DND-41 (cell line): ENCODE data around the gene CROCC.
A peak's percentile ranks its signal among the peaks of the same experiment; 100 is the strongest.

ENCODE experiments used
- ATAC-seq: fragments of 200-7000 bp; cut with Tn5 transposase; 3 replicates; pipeline ENCODE4 v1.9.1; 2021; ENCODE audit warnings: low read depth; ENCODE audit not compliant: insufficient read depth
- DNase-seq: peaks from one replicate; pipeline ENCODE4 v3.0.0-alpha.2; 2020
- H2AFZ ChIP-seq: 2 replicates; pipeline ENCODE4 v1.6.0; 2012; ENCODE audit warnings: low read depth, low read length
- H3K27ac ChIP-seq: 2 replicates; pipeline ENCODE4 v1.5.1; 2012; ENCODE audit warnings: low read length, inconsistent platforms
- H3K27me3 ChIP-seq: fragments of 200-600 bp; sonication (generic); 2 replicates; pipeline ENCODE4 v1.6.0; 2012; ENCODE audit warnings: low read length, mild to moderate bottlenecking, inconsistent platforms; ENCODE audit not compliant: insufficient read depth, poor library complexity
- H3K36me3 ChIP-seq: 2 replicates; pipeline ENCODE4 v1.5.1; 2012; ENCODE audit warnings: low read length, inconsistent platforms; ENCODE audit not compliant: insufficient read depth
- H3K4me1 ChIP-seq: 2 replicates; pipeline ENCODE4 v1.5.1; 2012; ENCODE audit warnings: mild to moderate bottlenecking, low read length; ENCODE audit not compliant: insufficient read depth
- H3K4me2 ChIP-seq: 2 replicates; pipeline ENCODE4 v1.6.0; 2012; ENCODE audit warnings: mild to moderate bottlenecking, moderate library complexity, low read length, inconsistent platforms; ENCODE audit not compliant: insufficient read depth
- H3K4me3 ChIP-seq, 2 experiments: fragments of 200-600 bp in 1 of 2; shearing (Covaris generic) in 1 of 2; 2 replicates each; pipeline ENCODE4 v1.5.1; 2012 to 2016; ENCODE audit warnings: inconsistent platforms in 2 of 2, low read length in 2 of 2, mild to moderate bottlenecking in 2 of 2, low read depth in 1 of 2, moderate library complexity in 1 of 2
- H3K79me2 ChIP-seq: 2 replicates; pipeline ENCODE4 v1.6.0; 2012; ENCODE audit warnings: low read length, inconsistent platforms; ENCODE audit not compliant: insufficient read depth
- H3K9ac ChIP-seq: 2 replicates; pipeline ENCODE4 v1.6.0; 2012; ENCODE audit warnings: low read depth, mild to moderate bottlenecking, inconsistent platforms, low read length, moderate library complexity
- H3K9me3 ChIP-seq: 2 replicates; pipeline ENCODE4 v1.5.1; 2012; ENCODE audit warnings: low read length, moderate library complexity, mild to moderate bottlenecking, inconsistent platforms; ENCODE audit not compliant: insufficient read depth, severe bottlenecking
- H4K20me1 ChIP-seq: 2 replicates; pipeline ENCODE4 v1.6.0; 2012; ENCODE audit warnings: low read length; ENCODE audit not compliant: insufficient read depth
- CTCF ChIP-seq: IDR thresholded peaks from 2 replicates; pipeline ENCODE4 v1.5.1; 2012; ENCODE audit warnings: borderline replicate concordance, low read length, moderate library complexity, mild to moderate bottlenecking; ENCODE audit not compliant: poor library complexity, severe bottlenecking; ENCODE audit errors: extremely low read depth
- EZH2 ChIP-seq: IDR thresholded peaks from 3 replicates; pipeline ENCODE4 v1.6.1; 2012; ENCODE audit warnings: borderline replicate concordance, low read depth, mild to moderate bottlenecking, moderate library complexity, low read length, inconsistent platforms; ENCODE audit not compliant: severe bottlenecking

The CROCC gene

DNA sequence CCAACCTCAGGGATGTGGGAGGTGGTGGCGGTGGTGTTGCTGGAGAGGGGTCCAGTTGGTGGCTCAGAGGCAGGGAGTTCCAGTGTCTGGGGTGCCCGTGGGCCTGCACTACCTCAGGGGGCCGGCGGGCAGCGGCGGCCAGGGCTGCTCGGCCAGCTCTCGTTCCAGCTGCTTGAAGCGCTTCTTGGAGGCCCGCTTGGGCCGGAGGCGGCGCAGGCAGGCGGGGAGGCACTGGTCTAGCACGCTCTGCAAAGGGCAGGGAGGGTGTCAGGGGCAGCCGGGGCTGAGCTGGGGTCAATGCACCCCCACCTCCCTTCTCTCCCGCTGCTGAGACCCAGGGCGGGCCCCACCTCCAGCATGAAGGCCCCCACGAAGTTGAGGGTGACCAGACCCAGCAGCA is 64.4 kb downstream of the CROCC start:
- Histone ChIP-seq H2AFZ (no peak overlapping the region), H4K20me1 (no peaks in the 10 kb centered on the region; the same call in 1 of the 2 replicates), H3K9ac (no peak overlapping the region), H3K4me1 (no peaks in the 10 kb centered on the region), H3K9me3 (no peaks in the 10 kb centered on the region), H3K27ac (no peak overlapping the region), H3K36me3 (peaks cover 19% of the 10 kb centered on the region), H3K4me2 (no peak overlapping the region), H3K27me3 (no peaks in the 10 kb centered on the region), H3K4me3 (no peak overlapping the region), H3K79me2 (no peaks in the 10 kb centered on the region)
- no peak for TF ChIP-seq EZH2
- TF ChIP-seq CTCF: no peak
- ATAC-seq (no peak), DNase-seq (no peak)

- Histone ChIP-seq H3K27ac (no peak overlapping the region), H3K79me2 (no peaks in the 10 kb centered on the region), H4K20me1 (no peaks in the 10 kb centered on the region; the same call in 1 of the 2 replicates), H3K4me1 (no peaks in the 10 kb centered on the region), H3K27me3 (no peaks in the 10 kb centered on the region), H3K4me2 (no peak overlapping the region), H3K9ac (no peak overlapping the region), H3K4me3 (no peak overlapping the region), H2AFZ (no peak overlapping the region), H3K36me3 (peaks cover 23% of the 10 kb centered on the region), H3K9me3 (no peaks in the 10 kb centered on the region)
- DNase-seq (no peak), ATAC-seq (no peak)
- no peak for TF ChIP-seq CTCF
- no peak for TF ChIP-seq EZH2
Observed at GRCh38 chr1:16986560-16986959, 64.8 kb downstream of the CROCC start.

DNA sequence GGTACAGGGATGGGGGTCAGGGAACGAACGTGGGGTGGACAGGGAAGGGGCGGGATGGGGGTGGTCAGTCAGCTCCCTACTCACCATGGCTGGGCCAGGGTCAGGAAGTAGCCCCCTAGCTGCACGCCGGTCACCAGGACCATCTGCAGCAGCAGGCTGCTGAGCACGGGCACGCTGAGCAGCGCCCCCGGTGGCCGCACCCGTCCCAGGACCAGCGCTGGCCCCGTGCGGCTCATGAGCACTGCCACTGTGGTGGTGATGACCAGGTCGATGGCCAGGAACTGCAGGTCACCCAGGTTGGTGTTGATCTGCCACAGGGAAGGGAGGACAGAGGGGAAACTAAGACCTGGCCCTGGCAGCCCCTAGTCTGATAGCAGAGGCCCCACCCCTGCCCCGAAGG is 65.2 kb downstream of the CROCC start:
- DNase-seq (no peak), ATAC-seq (peak; percentile 59; the same call in 2 of the 3 replicates)
- TF ChIP-seq EZH2: no peak
- TF ChIP-seq CTCF: peak; percentile 66
- no peak overlapping the region for H3K4me3 ChIP-seq
- H3K9ac ChIP-seq: no peak overlapping the region
- no peak overlapping the region for H2AFZ ChIP-seq
- H4K20me1 ChIP-seq: no peaks in the 10 kb centered on the region; the same call in 1 of the 2 replicates
- peaks cover 27% of the 10 kb centered on the region for H3K36me3 ChIP-seq
- H3K27me3 ChIP-seq: no peaks in the 10 kb centered on the region
- H3K4me1 ChIP-seq: no peaks in the 10 kb centered on the region
- H3K79me2 ChIP-seq: no peaks in the 10 kb centered on the region
- H3K9me3 ChIP-seq: no peaks in the 10 kb centered on the region
- no peak overlapping the region for H3K27ac ChIP-seq
- H3K4me2 ChIP-seq: no peak overlapping the region

DNA sequence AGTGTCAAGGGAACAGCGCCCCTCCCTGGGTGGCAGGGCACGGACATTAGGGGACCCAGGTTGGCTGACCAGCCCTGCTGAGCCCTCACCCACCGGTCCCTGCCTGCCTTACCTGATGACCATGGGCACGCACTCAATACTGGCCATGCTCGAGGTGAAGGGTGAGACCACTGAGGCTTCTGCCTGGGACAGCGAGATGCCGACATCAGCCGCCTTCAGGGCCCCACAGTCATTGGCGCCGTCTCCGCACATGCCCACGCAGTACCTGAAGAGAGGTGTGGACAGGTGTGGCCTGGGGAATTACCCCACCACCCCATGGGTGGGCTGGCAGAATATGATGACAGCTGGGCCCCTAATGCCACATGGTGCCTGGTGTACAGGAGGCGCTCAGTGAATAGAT is 66.5 kb downstream of the CROCC start:
- no peak overlapping the region for H2AFZ ChIP-seq
- H3K9ac ChIP-seq: no peak overlapping the region
- no peaks in the 10 kb centered on the region for H3K4me1 ChIP-seq
- H3K4me3 ChIP-seq: no peak overlapping the region
- H3K36me3 ChIP-seq: peaks cover 28% of the 10 kb centered on the region
- no peaks in the 10 kb centered on the region for H3K79me2 ChIP-seq
- no peak for ATAC-seq
- H3K27me3 ChIP-seq: no peaks in the 10 kb centered on the region
- H3K27ac ChIP-seq: no peak overlapping the region
- no peak overlapping the region for H3K4me2 ChIP-seq
- H4K20me1 ChIP-seq: no peaks in the 10 kb centered on the region; the same call in 1 of the 2 replicates
- no peak for DNase-seq
- TF ChIP-seq CTCF (no peak), EZH2 (no peak)
- no peaks in the 10 kb centered on the region for H3K9me3 ChIP-seq
